ENCODE data around the gene IPO9.

Gene IPO9

DNA sequence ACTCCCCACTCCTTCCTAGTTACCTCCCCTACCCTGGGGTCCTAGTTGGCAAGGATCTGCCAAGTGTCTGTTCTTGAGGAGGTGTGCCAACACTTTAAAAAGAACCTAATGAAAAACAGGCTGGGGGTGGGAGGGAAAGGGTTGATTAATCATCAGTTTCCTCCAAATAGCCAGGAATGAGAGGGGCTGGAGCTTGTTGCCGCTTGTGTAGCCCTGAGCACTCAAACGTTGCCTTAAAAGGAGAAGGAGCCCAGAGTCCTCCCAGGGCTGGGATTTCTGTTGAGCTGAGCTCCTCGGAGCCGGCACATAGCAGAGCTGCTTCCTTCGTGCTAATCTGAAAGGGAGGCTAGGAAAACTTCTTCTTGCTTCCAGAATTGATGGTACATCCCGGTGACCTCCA, 75.6 kb downstream of the IPO9 start:
- peak in 2 of 51 donors; percentile 19 to 45 for DNase-seq

DNA sequence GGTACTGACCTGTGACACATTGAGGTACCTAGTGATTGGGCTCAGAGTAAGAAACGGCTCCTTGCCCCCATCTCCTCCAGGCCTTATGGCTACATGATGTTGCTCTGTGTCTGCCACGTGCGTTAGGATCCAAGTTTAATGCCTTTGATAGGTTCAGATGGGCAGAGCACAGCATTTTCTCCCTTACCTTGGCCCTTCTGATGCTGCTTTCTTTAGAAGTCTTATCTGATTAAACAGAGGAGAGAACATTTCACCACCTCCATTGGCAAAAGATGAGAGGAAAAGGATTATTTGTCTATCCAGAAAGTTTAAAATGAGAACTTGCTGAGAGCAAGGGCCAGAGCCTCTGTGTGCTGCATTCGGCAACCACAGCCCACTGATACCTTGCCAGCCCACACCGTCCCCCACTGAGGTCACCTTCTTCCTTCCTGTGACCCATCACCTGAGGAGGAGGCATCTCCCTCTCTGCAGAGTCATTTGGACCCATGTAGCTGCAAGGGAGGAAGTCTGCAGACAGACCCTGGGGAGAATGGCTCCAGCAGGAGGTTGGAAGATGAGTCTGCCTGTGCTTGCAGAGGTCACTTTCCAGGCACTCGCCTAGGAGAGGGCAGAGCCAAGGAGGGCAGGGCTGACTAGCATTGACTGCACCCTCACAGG, 76.4 kb downstream of the IPO9 start:
- no peak for DNase-seq

DNA sequence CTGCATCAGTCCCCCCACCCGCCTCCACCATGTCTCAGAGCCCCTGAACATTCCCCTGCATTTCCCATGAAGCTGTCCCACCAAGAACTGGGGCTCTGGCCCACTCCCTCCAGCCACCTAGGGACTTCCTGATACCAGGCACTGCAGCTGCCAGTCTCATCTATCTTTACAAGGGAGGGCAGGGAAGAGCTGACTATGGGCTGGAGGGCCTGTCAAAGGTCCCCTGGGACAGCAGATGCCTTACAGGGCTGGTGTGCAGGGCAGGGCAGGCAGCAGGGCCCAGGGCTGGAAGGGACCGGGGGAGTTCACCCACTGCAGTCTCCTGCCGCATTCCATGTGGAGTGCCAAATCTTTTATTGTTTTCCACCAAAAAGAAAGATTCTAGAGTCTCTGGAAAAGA, 77.4 kb downstream of the IPO9 start:
- DNase-seq: no peak

DNA sequence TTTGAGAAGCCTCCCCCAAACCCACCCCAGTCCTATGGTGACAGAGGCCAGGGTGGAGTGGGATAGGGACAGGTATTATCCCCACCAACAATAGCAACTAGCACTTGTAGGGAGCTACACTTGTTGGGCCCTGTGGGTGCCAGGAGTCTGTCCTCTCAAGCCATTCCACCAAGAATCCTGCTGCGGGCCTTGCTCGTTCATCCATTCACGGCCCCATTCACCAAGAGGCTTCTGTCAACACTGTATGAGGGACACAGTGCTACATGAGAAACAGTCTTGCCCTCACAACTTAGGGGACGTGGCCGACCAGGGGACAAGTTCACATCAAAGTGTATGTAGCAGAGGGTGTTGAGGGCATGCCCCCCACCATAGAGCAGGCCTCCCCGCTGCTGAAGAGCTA, 78.7 kb downstream of the IPO9 start:
- DNase-seq: no peak

DNA sequence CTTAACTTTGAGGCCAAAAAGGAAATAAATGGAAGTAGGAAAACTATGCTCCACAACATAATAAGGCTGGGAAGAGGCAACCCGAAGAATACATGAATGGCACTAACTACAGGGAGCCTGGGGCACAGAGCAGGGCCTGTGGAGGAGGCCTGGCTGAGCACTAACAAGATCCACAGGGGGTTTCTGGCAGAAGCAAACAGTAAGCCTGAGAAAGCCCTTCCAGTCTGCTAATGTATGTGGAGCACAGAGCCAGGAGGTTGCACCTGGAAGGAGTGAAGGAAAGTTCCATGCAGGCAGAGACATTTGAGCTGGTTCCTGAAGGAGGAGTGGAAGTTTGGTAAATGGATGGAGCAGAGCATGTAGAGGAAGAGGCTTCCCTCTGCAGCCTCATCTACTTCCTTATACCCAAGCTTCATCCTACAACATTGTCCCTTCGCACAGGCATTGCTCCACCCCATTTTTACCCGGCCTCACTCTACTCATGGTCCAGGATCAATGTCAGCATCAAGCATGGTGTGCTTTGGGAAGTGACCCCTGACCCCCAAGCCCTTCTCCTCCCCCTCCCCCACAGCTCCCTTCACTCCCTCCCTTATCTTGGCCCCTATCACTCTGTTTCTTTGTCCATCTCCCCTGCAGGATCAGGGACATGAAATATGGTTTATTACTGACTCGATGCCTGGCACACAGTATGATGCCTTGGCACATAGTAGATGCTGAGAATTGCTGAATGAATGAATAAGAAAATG, 83.0 kb downstream of the IPO9 start:
- no peak for DNase-seq

DNA sequence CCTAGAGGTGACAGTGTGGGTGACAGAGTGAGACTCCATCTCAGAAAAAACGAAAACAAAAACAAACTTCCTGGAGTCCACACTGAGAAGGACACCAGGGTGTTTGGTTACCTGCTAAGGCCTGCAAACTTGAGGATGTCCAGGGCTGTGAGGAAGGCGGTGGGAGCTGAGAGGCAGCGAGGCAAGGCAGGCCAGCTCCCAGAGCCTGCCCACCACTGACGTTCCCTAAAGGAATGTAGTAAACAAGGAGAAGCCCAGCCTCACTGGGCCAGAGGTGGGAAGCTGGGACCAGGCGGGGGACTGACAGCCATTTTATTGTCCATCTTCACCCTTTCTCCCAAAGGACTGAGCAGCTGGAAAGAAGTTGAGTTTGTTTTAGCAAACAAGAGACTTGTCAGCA, 83.9 kb downstream of the IPO9 start:
- DNase-seq: no peak

DNA sequence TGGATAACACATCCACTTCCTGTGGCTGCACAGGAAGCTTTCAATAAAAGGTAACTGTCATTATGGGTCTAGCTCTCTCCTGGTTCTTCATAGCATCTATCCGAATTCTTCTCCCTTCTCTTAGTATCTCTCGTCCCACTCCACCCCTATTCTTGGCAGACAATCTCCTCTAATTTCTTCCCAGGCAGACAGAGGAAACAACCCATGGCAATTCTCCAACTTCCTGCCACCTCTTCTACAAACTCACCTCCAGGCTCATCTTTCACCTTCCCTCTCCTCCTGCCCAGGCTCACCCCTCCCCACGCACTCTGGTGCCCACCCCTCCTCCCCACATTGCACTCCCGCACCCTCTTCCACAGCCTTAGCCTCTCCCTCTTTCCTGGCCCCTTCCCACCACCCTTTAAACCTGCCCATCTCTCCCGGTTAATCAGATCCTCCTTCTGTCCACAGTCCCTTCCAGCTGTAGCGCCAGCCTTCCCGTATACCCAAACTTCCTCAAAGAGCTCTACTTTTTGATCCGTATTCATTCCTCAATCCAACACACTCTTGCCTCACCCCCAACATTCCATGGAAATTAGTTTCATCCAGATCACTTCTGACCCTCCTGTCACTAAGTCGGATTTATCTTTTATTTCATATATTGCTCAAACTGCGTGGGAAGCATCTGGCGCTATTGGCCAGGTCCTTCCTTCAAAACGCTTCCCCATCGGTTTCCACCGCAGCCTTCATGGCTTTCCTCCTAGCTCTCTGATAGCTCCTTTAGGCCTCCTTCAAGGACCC, 85.7 kb downstream of the IPO9 start:
- DNase-seq: no peak

DNA sequence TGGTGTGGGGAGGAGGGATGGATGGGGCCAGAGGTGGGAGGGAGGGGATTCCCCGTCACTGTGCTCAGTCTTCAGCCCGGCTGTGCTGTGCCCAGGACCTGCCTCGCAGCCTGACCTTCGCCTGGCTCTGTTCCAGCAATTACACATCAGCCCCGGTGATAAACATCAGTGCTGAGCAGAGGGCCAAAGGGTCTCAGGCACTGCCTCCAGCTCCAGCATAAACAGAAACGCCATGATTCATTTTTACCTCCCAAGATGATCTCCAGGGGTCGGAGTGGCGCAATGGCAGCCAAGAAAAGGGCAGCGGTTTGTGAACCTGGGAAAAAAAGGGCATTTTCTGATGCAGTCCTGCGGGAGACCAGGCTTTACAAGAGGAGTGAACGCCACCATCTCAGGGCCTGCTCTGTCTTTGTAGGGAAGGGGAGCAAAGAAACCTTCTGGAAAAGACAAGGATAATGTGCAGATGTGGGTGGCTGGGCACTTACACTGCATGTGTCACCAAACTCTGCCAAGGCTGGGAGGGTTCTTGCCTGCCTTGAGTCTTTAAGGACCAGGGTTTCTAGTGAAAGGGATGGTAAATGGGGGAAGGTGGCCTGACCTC, 87.8 kb downstream of the IPO9 start:
- peak in 2 of 51 donors; percentile 31 to 56 for DNase-seq

DNA sequence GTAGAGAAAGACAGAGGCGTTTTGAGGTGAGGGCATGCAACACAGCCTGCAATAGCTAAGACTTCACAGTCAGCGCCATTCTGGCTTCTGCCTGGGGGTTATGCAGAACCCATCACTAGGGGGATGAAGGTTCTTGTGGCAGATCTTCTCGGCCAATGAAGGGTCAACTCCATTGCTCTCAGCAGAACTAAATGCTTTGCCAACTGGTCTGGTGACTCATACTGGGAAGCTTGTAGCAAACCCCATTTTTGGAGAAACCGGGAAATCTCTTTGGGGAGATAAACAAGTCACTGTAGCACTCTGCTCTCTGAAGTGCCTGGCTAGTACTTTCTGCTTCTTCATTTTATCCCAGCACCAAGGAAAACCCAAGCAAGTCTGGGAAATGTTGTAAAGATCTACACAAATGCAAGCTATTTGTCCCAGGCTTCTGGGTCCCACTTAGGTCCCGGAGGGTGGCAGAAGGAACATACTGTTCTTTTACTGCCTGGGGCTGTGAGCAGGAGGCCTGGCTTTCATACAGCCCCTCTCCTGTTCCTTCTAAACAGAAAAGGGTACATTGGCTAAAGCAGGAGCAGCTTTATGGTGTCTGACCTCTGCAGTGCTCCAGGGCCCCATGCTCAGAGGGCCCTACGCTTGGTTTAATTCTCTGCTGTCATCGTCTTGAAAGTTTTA, 88.5 kb downstream of the IPO9 start:
- peak in 1 of 51 donors; percentile 14 for DNase-seq

DNA sequence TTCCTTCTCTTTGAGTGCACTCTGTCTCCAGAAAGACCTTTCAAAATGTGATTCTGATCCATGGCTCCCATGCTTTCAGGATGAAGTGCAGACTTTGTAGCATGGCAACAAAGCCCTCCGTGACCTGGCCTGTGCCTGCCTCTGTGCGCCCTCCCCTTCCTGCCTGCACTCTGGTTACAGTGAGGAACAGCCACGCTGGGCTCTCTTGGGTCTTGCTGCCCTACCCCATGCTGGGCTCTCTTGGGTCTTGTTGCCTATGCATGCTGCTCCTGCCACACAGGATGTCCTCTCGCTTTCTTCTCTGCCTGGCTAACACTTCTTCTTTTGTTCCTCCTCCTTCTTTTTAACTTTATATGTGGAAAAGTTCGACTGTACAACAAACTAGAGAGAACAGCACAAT, 89.4 kb downstream of the IPO9 start:
- DNase-seq: no peak

DNA sequence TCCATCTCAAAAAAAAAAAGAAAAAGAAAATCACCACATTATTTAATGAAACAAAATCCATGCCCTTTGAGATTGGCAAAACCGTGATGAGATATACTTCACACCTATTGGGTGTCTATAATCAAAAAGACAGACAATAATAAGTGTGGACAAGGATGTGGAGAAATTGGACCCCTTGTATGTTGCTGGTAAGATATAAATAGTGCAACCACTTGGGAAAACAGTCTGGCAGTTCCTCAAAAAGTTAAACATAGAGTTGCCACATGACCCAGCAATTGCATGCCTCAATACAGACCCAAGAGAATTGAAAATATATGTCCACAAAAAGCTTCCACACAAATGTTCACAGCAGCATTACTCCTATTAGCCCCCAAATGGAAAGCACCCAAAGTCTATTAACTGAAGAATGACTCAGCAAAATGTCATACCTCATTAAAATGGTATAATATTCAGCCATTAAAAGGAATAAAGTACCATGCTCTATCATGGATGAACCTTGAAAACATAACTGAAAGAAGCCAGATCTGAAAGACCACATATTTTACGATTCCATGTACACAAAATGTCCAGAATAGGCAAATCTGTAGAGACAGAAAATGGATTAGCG, 93.1 kb downstream of the IPO9 start:
- no peak for DNase-seq

DNA sequence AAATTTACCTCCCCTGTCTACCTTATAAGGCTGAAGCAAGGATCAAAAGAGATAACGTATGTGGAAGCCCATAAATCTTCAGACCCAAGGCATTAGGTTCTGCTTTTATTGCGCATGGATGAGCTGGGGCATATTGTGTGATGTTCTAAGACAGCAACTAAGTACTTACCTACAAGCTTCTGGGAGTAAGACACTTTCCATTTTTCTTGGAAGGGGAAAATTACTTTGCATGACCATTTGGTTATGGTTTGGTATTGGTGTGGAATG, 96.3 kb downstream of the IPO9 start:
- DNase-seq: no peak

DNA sequence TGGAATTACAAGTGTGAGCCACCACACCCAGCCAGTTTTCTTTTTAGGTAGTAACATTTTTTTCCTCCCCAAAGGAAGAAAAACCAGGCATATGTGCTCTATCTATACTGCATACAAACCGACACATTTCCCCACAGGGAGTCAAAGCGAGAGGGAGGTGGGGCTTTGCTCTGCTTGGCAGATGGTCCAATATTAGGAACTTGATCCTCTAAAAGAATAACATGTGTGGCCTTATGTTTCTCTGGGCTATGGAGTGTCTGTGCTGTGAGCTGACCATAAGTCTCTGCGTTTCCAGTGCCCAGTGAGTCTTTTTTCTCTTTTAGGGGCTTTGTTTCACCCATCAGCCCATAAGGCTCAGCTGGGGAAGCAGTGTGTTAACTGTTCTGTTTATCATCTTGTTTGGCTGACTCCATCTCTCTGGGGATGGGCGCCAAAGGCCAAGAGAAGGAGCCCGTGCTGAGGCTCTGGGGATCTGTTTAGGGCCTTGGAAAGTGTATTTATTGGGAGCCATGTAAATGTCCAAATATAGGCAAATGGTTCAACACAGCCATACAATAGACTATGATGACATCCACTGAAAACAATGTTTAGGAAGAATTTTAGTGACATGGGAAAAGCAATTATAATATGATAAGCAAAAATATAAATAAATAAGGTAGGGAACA, 97.2 kb downstream of the IPO9 start:
- DNase-seq: no peak

DNA sequence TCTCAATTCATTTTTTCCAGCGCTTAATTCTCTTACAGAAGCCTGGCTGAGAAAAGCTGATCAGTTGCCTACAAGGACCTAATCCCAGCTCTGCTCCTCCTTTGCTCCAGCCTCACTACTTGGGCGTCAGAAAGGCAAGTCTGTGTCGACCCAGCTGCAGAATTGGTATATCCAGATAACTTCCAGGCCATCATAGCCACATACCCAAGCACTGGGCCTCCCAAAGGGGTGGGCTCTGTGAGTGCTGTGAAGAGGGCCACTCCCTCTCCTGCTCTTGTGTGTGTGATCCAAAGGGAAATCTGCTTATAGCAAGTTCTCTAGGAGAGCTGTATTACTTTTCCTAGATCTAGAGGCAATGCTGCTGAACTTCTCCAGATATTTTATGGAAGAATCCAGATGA, 99.3 kb downstream of the IPO9 start:
- DNase-seq: no peak

DNA sequence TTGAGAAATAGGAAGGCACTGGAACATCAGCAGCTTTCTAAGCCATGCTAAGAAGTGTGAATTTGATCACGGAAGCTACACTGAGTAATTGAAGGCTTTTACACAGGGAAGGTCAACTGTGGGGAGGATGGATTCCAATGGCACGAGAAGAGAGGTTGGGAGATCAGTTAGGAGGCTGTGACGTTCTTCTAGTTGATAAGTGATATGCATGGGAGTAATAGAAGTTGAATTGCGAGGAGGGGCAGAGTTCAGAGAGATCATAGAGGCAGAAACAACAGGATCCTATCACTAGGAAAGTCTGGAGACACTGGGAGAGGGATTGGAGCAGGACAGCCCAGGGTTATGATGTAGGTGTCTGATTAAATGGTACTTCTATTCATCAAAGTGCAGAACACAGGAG, 101.2 kb downstream of the IPO9 start:
- DNase-seq: no peak

DNA sequence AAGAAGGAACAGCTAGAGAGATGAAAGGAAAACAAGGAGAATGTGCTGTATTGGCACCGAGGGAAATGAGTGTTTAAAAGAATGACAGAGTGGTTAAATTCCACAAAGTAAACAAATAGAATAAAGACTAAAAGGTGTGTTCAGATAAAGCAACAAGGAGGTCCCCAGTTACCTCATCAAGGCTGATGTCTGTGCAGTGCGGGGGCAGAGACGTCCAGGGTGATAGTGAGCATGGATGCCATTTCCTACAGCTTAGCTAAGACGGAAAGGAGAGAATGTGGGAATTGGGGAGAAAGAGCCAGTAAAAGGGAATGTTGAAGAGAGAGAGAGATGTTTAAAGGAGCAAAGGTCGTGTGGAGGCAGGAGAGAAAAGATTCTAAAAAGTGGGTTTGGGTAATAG, 101.8 kb downstream of the IPO9 start:
- no peak for DNase-seq

Measured in hypothalamus (tissue), 51 donors.